AG04450 (cell line): ENCODE data around the gene CCNJ. TPM values are rescaled to one million over a fixed set of nuclear protein-coding genes. Genes with fewer than 3 reads are reported as not detected.

Experiments
- polyA plus RNA-seq: library from polyadenylated mRNA; depleted of rRNA; stranded (reverse); fragments of >200 nt; gene quantifications from 2 replicates; pipeline ENCODE4 v1.2.3, GENCODE V29; 2011; rRNA removed
- small RNA-seq: library from RNA; depleted of rRNA; stranded (forward); fragments of <200 nt; gene quantifications from one replicate; pipeline ENCODE3, GENCODE V24; 2012; ENCODE audit warnings: low read depth; ENCODE audit not compliant: insufficient read length

The CCNJ gene
- polyA plus RNA-seq, 1 experiment: 8.4 TPM

Small RNA genes lying within 50 kb of the gene (small RNA-seq; reads per million reads assigned to genes)
- 2.4 reads per million for gene MIR3157

Other genes starting within 250 kb of the CCNJ start
- not detected in 2 replicates for gene CC2D2B, start 135.6 kb upstream of the CCNJ start, polyA plus RNA-seq
- gene ZNF518A, start 86.7 kb downstream of the CCNJ start, polyA plus RNA-seq: 5.7 and 9.1 TPM in 2 replicates
- not detected in 2 replicates for gene BLNK, start 228.0 kb downstream of the CCNJ start, polyA plus RNA-seq